IMR-90 (cell line): ENCODE results near the gene VSX2. TPM values are rescaled to one million over a fixed set of nuclear protein-coding genes. Genes with fewer than 3 reads are reported as not detected.

Experiments used
- ATAC-seq: fragments of 200-7000 bp; cut with Tn5 transposase; 2 replicates; pipeline ENCODE4 v1.9.1; 2020; ENCODE audit warnings: low read depth, mild to moderate bottlenecking, moderate library complexity
- BruUV-seq: library from RNA; stranded (reverse); fragments of 400-500 nt; replicated peaks from 2 replicates; lab custom pipeline; 2021; lab: Mats Ljungman, UMichigan
- CTCF ChIA-PET: fragments of 300-600 bp; formaldehyde crosslinking; extraction: SDS; loops from one replicate; lab custom pipeline; 2021; ENCODE audit warnings: antibody characterized with exemption; lab: Yijun Ruan, JAX
- POLR2A ChIA-PET: fragments of 300-600 bp; sonication (Branson Sonifier 250); formaldehyde crosslinking; loops from one replicate; lab custom pipeline; 2022; ENCODE audit warnings: antibody characterized with exemption; ENCODE audit not compliant: unreplicated experiment; lab: Charles Lee
- DNase-seq: peaks from one replicate; pipeline ENCODE4 v3.0.0; 2013
- H2AFZ ChIP-seq: replicated peaks from 2 replicates; pipeline ENCODE3; 2013; ENCODE audit warnings: low read length, mild to moderate bottlenecking; ENCODE audit not compliant: poor library complexity
- H2AK5ac ChIP-seq: 2 replicates; pipeline ENCODE4 v1.6.1; 2013; ENCODE audit warnings: low read depth, low read length, inconsistent platforms
- H2AK9ac ChIP-seq: replicated peaks from 2 replicates; pipeline ENCODE3; 2013; ENCODE audit warnings: mild to moderate bottlenecking, low read depth, low read length, moderate library complexity; ENCODE audit not compliant: poor library complexity
- H2BK120ac ChIP-seq: 2 replicates; pipeline ENCODE4 v1.6.1; 2013; ENCODE audit warnings: low read depth, low read length, inconsistent platforms
- H2BK15ac ChIP-seq: 3 replicates; pipeline ENCODE4 v1.6.1; 2013; ENCODE audit warnings: low read depth, low read length, inconsistent platforms
- H2BK20ac ChIP-seq: 2 replicates; pipeline ENCODE4 v1.6.1; 2013; ENCODE audit warnings: low read depth, mild to moderate bottlenecking, inconsistent platforms, low read length, moderate library complexity
- H2BK5ac ChIP-seq: 2 replicates; pipeline ENCODE4 v1.6.1; 2013; ENCODE audit warnings: mild to moderate bottlenecking, low read depth, low read length, inconsistent platforms; ENCODE audit not compliant: poor library complexity, severe bottlenecking
- H3K14ac ChIP-seq: replicated peaks from 2 replicates; pipeline ENCODE4 v1.6.1; 2013; ENCODE audit warnings: low read depth, low read length, inconsistent platforms
- H3K18ac ChIP-seq: 2 replicates; pipeline ENCODE4 v1.6.1; 2013; ENCODE audit warnings: low read depth, low read length, control low read depth
- H3K23ac ChIP-seq: 2 replicates; pipeline ENCODE4 v1.6.1; 2013; ENCODE audit warnings: low read depth, low read length, inconsistent platforms
- H3K27ac ChIP-seq: 2 replicates; pipeline ENCODE4 v1.5.1; 2013; ENCODE audit warnings: mild to moderate bottlenecking, control low read depth, low read length; ENCODE audit not compliant: insufficient read depth
- H3K27me3 ChIP-seq: 2 replicates; pipeline ENCODE4 v1.6.1; 2013; ENCODE audit warnings: low read length; ENCODE audit not compliant: control insufficient read depth, insufficient read depth
- H3K36me3 ChIP-seq: 2 replicates; pipeline ENCODE4 v1.6.1; 2013; ENCODE audit warnings: low read length, mixed read lengths; ENCODE audit not compliant: control insufficient read depth, insufficient read depth
- H3K4ac ChIP-seq: 2 replicates; pipeline ENCODE4 v1.6.1; 2013; ENCODE audit warnings: low read depth, low read length, inconsistent platforms
- H3K4me1 ChIP-seq: 2 replicates; pipeline ENCODE4 v1.6.1; 2013; ENCODE audit warnings: low read length, mixed read lengths; ENCODE audit not compliant: control insufficient read depth, insufficient read depth
- H3K4me2 ChIP-seq: 2 replicates; pipeline ENCODE4 v1.6.1; 2013; ENCODE audit warnings: low read depth, mild to moderate bottlenecking, control low read depth, low read length, moderate library complexity
- H3K4me3 ChIP-seq: 2 replicates; pipeline ENCODE4 v1.5.1; 2013; ENCODE audit warnings: low read depth, mild to moderate bottlenecking, control low read depth, low read length, moderate library complexity; ENCODE audit not compliant: insufficient read depth
- H3K56ac ChIP-seq: 2 replicates; pipeline ENCODE4 v1.6.1; 2013; ENCODE audit warnings: low read length, inconsistent platforms; ENCODE audit not compliant: insufficient read depth; ENCODE audit errors: extremely low read depth
- H3K79me1 ChIP-seq, 2 experiments: 2 replicates each; pipeline ENCODE4 v1.6.1; 2013; ENCODE audit warnings: low read length in 2 of 2, inconsistent platforms in 1 of 2, low read depth in 1 of 2
- H3K9ac ChIP-seq: 2 replicates; pipeline ENCODE4 v1.6.1; 2013; ENCODE audit warnings: low read depth, low read length, control low read depth
- H3K9me1 ChIP-seq: 2 replicates; pipeline ENCODE4 v1.6.1; 2013; ENCODE audit warnings: low read length, inconsistent platforms; ENCODE audit not compliant: insufficient read depth
- H3K9me3 ChIP-seq: 2 replicates; pipeline ENCODE4 v1.6.1; 2013; ENCODE audit warnings: low read length; ENCODE audit not compliant: control insufficient read depth, insufficient read depth
- H4K20me1 ChIP-seq: 2 replicates; pipeline ENCODE4 v1.6.1; 2013; ENCODE audit warnings: low read length, inconsistent platforms; ENCODE audit not compliant: insufficient read depth
- H4K5ac ChIP-seq: 2 replicates; pipeline ENCODE4 v1.6.1; 2013; ENCODE audit warnings: mild to moderate bottlenecking, low read depth, low read length, control low read depth
- H4K8ac ChIP-seq, 2 experiments: 2 replicates each; pipeline ENCODE4 v1.6.1; 2013; ENCODE audit warnings: low read depth in 2 of 2, low read length in 2 of 2, control low read depth in 1 of 2, inconsistent platforms in 1 of 2
- H4K91ac ChIP-seq: 2 replicates; pipeline ENCODE4 v1.6.1; 2013; ENCODE audit warnings: low read depth, low read length, inconsistent platforms; ENCODE audit not compliant: insufficient read depth
- BHLHE40 ChIP-seq: fragments of 150-350 bp; IDR thresholded peaks from 2 replicates; pipeline ENCODE4 v1.6.1; 2016; ENCODE audit warnings: mild to moderate bottlenecking, low read depth, low read length
- CHD1 ChIP-seq: IDR thresholded peaks from 2 replicates; pipeline ENCODE4 v1.6.1; 2012; ENCODE audit warnings: low read depth, low read length, improper control_type of control experiment
- FOS ChIP-seq: fragments of 150-350 bp; IDR thresholded peaks from 2 replicates; pipeline ENCODE4 v1.6.1; 2016; ENCODE audit warnings: low read depth, low read length
- MAFK ChIP-seq: IDR thresholded peaks from 2 replicates; pipeline ENCODE4 v1.6.1; 2012; ENCODE audit warnings: low read depth, low read length, improper control_type of control experiment
- MAZ ChIP-seq: IDR thresholded peaks from 2 replicates; pipeline ENCODE4 v1.6.1; 2012; ENCODE audit warnings: low read depth, mild to moderate bottlenecking, low read length, improper control_type of control experiment, moderate library complexity, borderline replicate concordance
- MXI1 ChIP-seq: IDR thresholded peaks from 2 replicates; pipeline ENCODE4 v1.6.1; 2012; ENCODE audit warnings: low read depth, mild to moderate bottlenecking, low read length, moderate library complexity, borderline replicate concordance
- NFE2L2 ChIP-seq: fragments of 150-350 bp; IDR thresholded peaks from 2 replicates; pipeline ENCODE4 v1.6.1; 2016; ENCODE audit warnings: low read depth, mild to moderate bottlenecking, low read length
- POLR2A ChIP-seq: IDR thresholded peaks from 2 replicates; pipeline ENCODE4 v1.6.1; 2012; ENCODE audit warnings: mild to moderate bottlenecking, low read depth, low read length
- RAD21 ChIP-seq: IDR thresholded peaks from 2 replicates; pipeline ENCODE4 v1.6.1; 2012; ENCODE audit warnings: low read length, improper control_type of control experiment
- RCOR1 ChIP-seq: IDR thresholded peaks from 2 replicates; pipeline ENCODE4 v1.6.1; 2012; ENCODE audit warnings: mild to moderate bottlenecking, low read length, improper control_type of control experiment; ENCODE audit not compliant: insufficient replicate concordance
- RFX5 ChIP-seq: IDR thresholded peaks from 2 replicates; pipeline ENCODE4 v1.8.0; 2012; ENCODE audit warnings: low read depth, mild to moderate bottlenecking, low read length, moderate library complexity
- SMC3 ChIP-seq: fragments of 150-350 bp; IDR thresholded peaks from 2 replicates; pipeline ENCODE4 v1.6.1; 2016; ENCODE audit warnings: low read depth, mild to moderate bottlenecking, antibody characterized with exemption, low read length, moderate library complexity
- WGBS, 2 experiments: methylation state at CpG; one replicate each; pipeline versions ENCODE4 v1.1.5 to v1.1.7; 2013; ENCODE audit warnings: missing lambda C conversion rate in 2 of 2; ENCODE audit not compliant: insufficient read length in 1 of 2; ENCODE audit errors: extremely low coverage in 2 of 2; 5-methylcytosine and 5-hydroxymethylcytosine counted together
- dilution Hi-C: fragments of 300-500 bp; cut with HindIII; formaldehyde crosslinking; loops from one replicate; pipeline ENCODE4 v1.14.3; 2018; ENCODE audit warnings: low sequenced_read_pairs; ENCODE audit not compliant: unreplicated experiment
- in situ Hi-C: fragments of 300-500 bp; cut with MboI; formaldehyde crosslinking; loops from 3 replicates; pipeline ENCODE4 v1.14.3; 2019; ENCODE audit warnings: low sequenced_read_pairs, inconsistent platforms, mixed read lengths
- intact Hi-C: fragments of 100-400 bp; cut with micrococcal nuclease; formaldehyde crosslinking; loops from 2 replicates; pipeline ENCODE4 v1.10.0; 2022
- polyA plus RNA-seq, 3 experiments: library from polyadenylated mRNA; depleted of rRNA; stranded (reverse); fragments of >200 nt; gene quantifications; 2 replicates each; pipeline ENCODE4 v1.2.3, GENCODE V29; 2012; ENCODE audit warnings: low replicate concordance in 1 of 3
- total RNA-seq: library from RNA; depleted of rRNA; stranded (reverse); fragments of >200 nt; gene quantifications from 2 replicates; pipeline ENCODE4 v1.2.3, GENCODE V29; 2012
- TF ChIP-seq, protein P1 (sequence below): fragments of 150-350 bp; IDR thresholded peaks from 2 replicates; pipeline ENCODE4 v1.6.1; 2017; ENCODE audit warnings: mild to moderate bottlenecking, antibody characterized with exemption, low read length, low read depth
- TF ChIP-seq, protein P2 (sequence below): conservative IDR thresholded peaks from 2 replicates; pipeline ENCODE4 v1.5.1; 2012; ENCODE audit warnings: mild to moderate bottlenecking, low read depth, low read length, improper control_type of control experiment
- TF ChIP-seq, protein P3 (sequence below): fragments of 150-350 bp; IDR thresholded peaks from 2 replicates; pipeline ENCODE4 v1.6.1; 2016; ENCODE audit warnings: low read depth, mild to moderate bottlenecking, low read length, moderate library complexity, borderline replicate concordance

VSX2 gene
- total and polyA plus RNA-seq, 2 of the 4 experiments (the other 2 are of a cell fraction), result not detected

DNA sequence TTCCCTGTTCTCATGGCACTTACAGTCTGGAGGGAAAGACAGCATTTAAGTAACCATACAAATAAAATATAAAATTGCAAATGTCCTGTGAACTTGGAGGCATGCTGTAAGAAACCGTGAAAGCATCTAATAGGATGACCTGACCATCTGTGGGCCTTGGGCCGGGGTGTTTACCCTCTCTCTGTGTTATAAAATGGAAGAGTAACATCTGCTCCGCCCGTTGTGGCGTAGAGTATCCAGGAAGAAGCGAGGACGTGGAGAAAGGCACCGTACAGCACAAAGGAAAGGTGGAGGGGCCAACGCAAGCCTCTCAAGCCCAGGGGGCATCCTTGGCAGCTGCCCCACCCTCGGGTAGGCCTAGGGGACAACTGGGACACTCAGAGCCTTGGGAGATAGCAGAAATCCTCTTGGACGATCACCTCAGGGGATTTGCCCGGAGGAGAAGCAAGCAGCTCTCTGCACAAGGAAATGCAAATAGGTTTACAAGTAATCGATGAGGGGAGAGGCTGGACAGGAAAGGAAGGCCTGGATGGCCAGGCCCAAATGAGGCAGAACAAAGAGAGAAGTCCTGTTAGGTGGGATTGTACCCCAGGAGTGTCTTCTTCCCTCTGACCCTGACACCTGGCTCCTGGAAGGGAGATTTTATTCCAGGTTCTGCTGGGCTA, 26.2 kb downstream of the VSX2 start:
- no TSS peak for BruUV-seq
- Histone ChIP-seq H3K27ac (no peak overlapping the region), H3K27me3 (peaks cover 20% of the 10 kb centered on the region), H3K36me3 (no peaks in the 10 kb centered on the region), H3K23ac (no peak overlapping the region), H2AK5ac (no peak overlapping the region), H3K9me3 (no peaks in the 10 kb centered on the region), H2BK5ac (no peak overlapping the region), H3K4me1 (no peaks in the 10 kb centered on the region), H2BK120ac (no peak overlapping the region), H4K20me1 (no peaks in the 10 kb centered on the region), H4K8ac (no peak overlapping the region), H2AK9ac (no peak overlapping the region), H3K9me1 (peaks cover 6% of the 10 kb centered on the region; the same call in 1 of the 2 replicates), H3K9ac (no peak overlapping the region), H3K18ac (no peak overlapping the region), H3K14ac (no peak overlapping the region), H4K5ac (no peak overlapping the region), H3K79me1 (no peaks in the 10 kb centered on the region), H3K4me2 (no peak overlapping the region), H3K56ac (no peak overlapping the region), H3K4ac (no peak overlapping the region), H2AFZ (no peak overlapping the region), H2BK15ac (no peak overlapping the region), H3K4me3 (no peak overlapping the region), H2BK20ac (no peak overlapping the region), H4K91ac (no peak overlapping the region)
- TF ChIP-seq MAFK (no peak), NFE2L2 (no peak), RCOR1 (no peak), CHD1 (no peak), RAD21 (no peak), POLR2A (no peak), MXI1 (no peak), SMC3 (no peak), MAZ (no peak), BHLHE40 (no peak), RFX5 (no peak), FOS (no peak)
- TF ChIP-seq, protein P1, sequence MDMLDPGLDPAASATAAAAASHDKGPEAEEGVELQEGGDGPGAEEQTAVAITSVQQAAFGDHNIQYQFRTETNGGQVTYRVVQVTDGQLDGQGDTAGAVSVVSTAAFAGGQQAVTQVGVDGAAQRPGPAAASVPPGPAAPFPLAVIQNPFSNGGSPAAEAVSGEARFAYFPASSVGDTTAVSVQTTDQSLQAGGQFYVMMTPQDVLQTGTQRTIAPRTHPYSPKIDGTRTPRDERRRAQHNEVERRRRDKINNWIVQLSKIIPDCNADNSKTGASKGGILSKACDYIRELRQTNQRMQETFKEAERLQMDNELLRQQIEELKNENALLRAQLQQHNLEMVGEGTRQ, result no peak
- TF ChIP-seq, protein P2, sequence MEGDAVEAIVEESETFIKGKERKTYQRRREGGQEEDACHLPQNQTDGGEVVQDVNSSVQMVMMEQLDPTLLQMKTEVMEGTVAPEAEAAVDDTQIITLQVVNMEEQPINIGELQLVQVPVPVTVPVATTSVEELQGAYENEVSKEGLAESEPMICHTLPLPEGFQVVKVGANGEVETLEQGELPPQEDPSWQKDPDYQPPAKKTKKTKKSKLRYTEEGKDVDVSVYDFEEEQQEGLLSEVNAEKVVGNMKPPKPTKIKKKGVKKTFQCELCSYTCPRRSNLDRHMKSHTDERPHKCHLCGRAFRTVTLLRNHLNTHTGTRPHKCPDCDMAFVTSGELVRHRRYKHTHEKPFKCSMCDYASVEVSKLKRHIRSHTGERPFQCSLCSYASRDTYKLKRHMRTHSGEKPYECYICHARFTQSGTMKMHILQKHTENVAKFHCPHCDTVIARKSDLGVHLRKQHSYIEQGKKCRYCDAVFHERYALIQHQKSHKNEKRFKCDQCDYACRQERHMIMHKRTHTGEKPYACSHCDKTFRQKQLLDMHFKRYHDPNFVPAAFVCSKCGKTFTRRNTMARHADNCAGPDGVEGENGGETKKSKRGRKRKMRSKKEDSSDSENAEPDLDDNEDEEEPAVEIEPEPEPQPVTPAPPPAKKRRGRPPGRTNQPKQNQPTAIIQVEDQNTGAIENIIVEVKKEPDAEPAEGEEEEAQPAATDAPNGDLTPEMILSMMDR, result no peak
- TF ChIP-seq, protein P3, sequence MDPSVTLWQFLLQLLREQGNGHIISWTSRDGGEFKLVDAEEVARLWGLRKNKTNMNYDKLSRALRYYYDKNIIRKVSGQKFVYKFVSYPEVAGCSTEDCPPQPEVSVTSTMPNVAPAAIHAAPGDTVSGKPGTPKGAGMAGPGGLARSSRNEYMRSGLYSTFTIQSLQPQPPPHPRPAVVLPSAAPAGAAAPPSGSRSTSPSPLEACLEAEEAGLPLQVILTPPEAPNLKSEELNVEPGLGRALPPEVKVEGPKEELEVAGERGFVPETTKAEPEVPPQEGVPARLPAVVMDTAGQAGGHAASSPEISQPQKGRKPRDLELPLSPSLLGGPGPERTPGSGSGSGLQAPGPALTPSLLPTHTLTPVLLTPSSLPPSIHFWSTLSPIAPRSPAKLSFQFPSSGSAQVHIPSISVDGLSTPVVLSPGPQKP, result no peak
- dilution Hi-C loops (no loop called here), in situ Hi-C loops (no loop called here), intact Hi-C loops (no loop called here)
- WGBS, 2 experiments, result 72% methylated on average over 9 of the region's 13 CpGs; no CpG with 5 or more reads in 1 of the 2 experiments
- ChIA-PET POLR2A (no interaction called here), CTCF (no interaction called here)
- ATAC-seq (no peak), DNase-seq (no peak)
